ENCODE results near the gene KRTAP20-3.

The KRTAP20-3 gene

DNA sequence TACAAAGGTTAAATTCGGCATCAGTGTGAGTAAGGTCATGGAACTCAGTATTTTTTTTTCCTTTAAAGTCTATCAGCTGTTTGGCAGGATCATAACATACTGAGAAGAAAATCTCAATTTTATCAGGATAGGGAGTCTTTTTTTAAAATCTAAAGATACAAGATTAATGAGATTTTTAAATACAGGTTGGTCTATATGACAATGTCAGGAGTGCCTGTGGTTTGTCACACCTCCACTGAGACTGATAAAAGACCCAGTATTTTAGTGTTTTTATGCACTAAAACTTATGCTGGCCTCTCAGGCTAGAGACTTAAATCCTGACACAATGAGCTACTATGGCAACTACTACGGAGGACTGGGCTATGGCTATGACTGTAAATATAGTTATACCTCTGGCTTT is at the start of gene KRTAP20-3:
Gene KRTAP20-3, plus strand, starts transcription at position 301 of the 400 bp plus-strand sequence.
- no peak for DNase-seq (ENCODE audit: low spot score)

DNA sequence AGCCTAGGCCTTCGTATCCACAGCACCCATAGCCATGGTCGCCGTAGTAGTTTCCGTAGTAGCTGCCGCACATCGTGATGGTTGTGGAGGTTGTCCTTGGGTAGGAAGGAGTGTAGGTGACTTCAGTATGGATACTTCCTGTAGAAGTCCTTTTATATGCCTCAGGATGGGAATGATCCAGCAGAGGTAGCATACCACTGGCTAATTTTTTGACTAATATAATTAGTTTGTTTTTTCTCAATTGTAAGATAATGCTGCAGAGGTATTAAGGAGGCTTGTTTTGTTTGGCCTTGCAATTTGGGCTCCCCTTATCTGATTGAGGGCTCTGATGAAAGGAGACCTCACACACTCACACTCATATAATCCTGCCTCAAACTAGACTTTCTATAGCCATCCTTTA is 43.9 kb upstream of the KRTAP20-3 start, which contains the start of gene KRTAP6-2:
Gene KRTAP6-2, minus strand, starts transcription at position 101 of the 400 bp plus-strand sequence. Its CDS starts 28 bp downstream, at position 73.
- DNase-seq (ENCODE audit: low spot score): no peak

DNA sequence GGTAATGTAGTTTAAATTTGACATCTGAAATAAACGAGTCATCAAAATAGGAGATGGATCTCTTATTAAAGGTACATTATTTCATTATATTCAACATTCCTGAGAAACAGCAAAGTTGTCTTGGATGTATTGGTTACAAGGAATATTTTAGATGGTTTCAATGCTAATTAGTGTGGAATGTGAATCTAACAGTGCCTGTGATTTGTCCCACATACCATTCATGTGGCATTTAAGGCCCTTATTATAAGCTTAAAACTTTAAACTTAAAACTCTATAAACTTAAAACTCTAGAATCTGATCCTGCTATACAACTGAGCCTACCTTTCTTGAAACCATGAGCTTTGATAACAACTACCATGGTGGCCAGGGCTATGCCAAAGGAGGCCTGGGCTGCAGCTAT is 41.9 kb upstream of the KRTAP20-3 start, which contains the start of gene KRTAP22-1:
Gene KRTAP22-1, plus strand, starts transcription at position 301 of the 400 bp plus-strand sequence.
- DNase-seq (ENCODE audit: low spot score): no peak

DNA sequence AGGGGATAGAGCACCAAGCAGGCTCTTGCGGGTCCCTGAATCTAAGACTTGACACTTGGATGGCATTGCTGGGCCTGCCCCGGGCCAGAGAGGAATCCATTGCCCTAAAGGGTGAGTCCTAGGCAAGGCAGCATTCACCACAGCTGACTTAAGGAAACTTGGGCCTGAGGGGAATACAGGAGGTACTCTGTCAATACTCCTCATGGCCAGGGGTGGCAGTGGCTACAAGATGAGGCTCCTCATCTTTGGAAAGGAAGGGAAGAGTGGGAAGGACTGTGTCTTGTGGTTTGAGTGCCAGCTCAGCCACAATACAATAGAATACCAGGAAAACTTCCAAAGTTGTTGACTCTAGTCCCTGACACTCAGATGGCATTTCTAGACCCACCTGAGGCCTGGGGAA is 36.7 kb upstream of the KRTAP20-3 start:
- DNase-seq (ENCODE audit: low spot score): no peak

DNA sequence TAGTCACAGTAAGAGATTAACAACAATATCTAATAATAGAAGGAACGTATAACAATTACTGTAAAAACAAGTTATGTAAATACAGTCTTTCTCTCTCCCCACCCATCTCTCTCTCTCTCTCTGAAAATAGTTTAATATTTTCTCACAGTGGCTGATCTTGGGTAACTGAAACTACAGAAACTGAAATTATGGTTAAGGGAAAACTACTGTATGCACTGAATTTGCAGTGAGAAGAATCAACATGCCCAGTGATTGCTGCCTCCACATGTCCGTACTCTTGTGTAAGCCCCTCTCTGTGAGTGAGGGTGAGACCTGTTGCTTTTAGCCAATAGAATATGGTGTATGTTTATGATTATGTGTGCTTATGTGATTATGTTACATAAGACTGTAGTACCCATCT is 30.5 kb upstream of the KRTAP20-3 start:
- no peak for DNase-seq (ENCODE audit: low spot score)

DNA sequence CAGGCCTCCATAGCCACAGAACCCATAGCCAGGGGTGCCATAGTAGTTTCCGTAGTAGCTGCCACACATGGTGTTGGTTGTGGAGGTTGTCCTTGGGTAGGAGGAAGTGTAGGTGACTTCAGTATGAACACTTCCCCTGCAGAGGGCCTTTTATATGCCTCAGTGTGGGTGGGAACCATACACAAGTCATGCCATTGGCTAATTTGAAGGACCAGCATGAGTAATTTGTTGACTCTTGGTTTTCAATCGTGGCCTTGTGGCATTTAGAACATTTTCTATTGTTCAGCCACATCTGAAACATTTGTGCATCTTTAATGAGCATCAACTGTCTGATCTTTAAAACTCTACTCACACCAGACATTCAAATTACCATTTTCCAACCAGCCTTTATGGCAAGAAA is 28.8 kb upstream of the KRTAP20-3 start, which contains the start of gene KRTAP6-1:
Gene KRTAP6-1, minus strand, starts transcription at position 95 of the 400 bp plus-strand sequence. Its CDS starts 26 bp downstream, at position 69.
- DNase-seq (ENCODE audit: low spot score): no peak

GRCh38 chr21:30615199-30615598 is 27.5 kb upstream of the KRTAP20-3 start:
- DNase-seq (ENCODE audit: low spot score): no peak

GRCh38 chr21:30616125-30616524 is 26.5 kb upstream of the KRTAP20-3 start, which contains the start of gene KRTAP20-1:
KRTAP20-1 (plus strand) TSS chr21:30616425; CDS start chr21:30616455, 30 bp downstream.
- DNase-seq (ENCODE audit: low spot score): no peak

DNA sequence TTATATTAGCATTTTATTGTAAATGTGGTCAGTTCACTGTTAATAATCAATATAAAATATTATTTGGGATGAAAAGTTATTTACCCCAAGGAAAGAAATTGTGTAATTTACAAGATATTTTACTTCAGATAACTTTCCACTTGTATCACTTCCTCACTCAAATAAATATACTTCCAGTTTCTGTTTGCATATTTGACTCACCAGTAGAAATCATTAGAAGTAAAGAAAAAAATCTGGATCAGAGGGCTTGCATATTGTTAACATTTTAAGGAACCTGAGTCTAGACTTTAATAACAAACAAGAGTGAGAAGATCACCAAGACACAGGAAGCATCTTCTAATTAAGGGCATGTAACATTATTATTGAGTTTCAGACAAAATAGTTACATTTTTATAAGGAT is 22.6 kb upstream of the KRTAP20-3 start:
- no peak for DNase-seq (ENCODE audit: low spot score)

- no peak for DNase-seq (ENCODE audit: low spot score)
Measured at GRCh38 chr21:30620522-30620921, 22.1 kb upstream of the KRTAP20-3 start, which contains the start of gene KRTAP20-4. KRTAP20-4 (plus strand) TSS chr21:30620627.

- no peak for DNase-seq (ENCODE audit: low spot score)
Measured at GRCh38 chr21:30623362-30623761, 19.3 kb upstream of the KRTAP20-3 start.

- DNase-seq (ENCODE audit: low spot score): no peak
Measured at GRCh38 chr21:30625449-30626165, 17.1 kb upstream of the KRTAP20-3 start.

DNA sequence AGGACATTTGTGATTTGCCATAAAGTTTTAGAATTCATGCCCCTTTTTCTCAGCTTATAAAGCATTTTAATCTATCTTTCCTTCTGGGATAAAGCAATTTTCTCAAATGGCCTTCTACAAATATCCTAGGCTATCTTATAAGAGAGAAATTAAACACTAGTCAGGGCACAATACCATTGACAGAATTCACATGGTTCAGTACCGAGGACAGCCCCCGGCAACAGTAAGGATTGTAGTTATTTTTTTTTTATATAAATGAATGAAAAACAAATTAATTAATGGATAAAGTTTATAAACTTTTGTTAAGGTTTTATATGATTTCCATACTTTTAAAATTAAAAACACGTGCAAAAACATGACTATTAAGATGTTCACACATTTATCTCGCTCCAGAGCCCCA is 14.6 kb upstream of the KRTAP20-3 start:
- DNase-seq (ENCODE audit: low spot score): no peak

DNA sequence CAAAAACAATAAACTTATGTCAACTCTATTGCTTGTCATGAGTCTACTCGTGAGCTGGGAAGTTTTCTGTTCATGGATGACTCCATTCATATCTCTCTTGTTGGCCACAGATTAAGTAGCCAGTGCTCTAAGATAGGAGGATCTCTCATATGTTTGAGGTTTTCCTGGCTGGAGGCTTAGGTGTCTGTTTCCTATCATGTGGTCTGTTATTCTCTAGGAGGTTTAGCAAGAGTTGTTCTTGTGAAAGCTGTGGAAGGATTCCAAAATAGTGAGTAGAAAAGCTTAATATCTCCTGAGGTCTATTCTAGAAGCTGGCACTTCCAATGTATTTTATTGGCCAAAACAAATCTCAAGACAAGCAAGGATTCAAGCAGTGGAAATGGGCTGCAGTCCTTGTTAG is 13.5 kb upstream of the KRTAP20-3 start:
- DNase-seq (ENCODE audit: low spot score): no peak

DNA sequence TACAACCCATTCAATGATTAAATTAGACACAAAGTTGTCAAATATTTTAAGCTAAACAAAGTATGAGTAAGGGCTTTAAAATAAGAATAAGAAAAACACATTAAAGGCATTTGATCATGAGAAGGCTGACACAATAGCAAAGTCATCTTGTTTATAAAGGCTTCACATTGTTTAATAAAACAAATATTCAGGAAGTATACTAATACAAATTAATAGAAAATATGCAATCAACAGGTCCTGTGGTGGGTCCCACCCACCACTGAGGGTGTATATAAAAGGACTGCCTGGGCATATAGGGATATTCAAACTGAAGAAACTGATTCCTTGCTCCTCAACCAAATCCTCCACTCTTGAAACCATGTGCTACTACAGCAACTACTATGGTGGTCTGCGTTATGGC is 7.8 kb upstream of the KRTAP20-3 start, which contains the start of gene KRTAP20-2:
Gene KRTAP20-2, plus strand, starts transcription at position 301 of the 400 bp plus-strand sequence. Its CDS starts 58 bp downstream, at position 359.
- no peak for DNase-seq (ENCODE audit: low spot score)

GRCh38 chr21:30638686-30639085 is 4.0 kb upstream of the KRTAP20-3 start:
- DNase-seq (ENCODE audit: low spot score): no peak

- DNase-seq (ENCODE audit: low spot score): no peak
Measured at GRCh38 chr21:30646904-30647414, 4.3 kb downstream of the KRTAP20-3 start.

DNA sequence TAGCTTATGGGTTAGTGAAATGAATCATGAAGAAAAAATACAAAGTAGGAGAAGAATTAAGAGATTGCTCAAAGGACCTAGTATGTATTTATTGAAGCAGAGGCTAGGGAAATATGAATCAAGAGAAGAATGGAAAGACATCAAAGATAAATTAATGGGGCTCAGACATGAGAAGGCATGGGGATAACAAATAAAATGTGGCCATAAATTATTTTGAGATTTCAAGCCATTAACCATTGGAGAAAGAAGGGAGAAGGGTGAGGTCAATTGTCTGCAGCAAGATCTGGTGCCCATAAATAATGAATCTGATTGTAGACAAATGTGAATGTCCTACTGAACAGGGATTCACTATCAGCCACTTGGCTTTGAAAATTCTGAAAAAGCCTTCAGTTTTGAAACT is 10.2 kb downstream of the KRTAP20-3 start:
- no peak for DNase-seq (ENCODE audit: low spot score)

- DNase-seq (ENCODE audit: low spot score): no peak
Measured at GRCh38 chr21:30668776-30669175, 26.1 kb downstream of the KRTAP20-3 start.

DNA sequence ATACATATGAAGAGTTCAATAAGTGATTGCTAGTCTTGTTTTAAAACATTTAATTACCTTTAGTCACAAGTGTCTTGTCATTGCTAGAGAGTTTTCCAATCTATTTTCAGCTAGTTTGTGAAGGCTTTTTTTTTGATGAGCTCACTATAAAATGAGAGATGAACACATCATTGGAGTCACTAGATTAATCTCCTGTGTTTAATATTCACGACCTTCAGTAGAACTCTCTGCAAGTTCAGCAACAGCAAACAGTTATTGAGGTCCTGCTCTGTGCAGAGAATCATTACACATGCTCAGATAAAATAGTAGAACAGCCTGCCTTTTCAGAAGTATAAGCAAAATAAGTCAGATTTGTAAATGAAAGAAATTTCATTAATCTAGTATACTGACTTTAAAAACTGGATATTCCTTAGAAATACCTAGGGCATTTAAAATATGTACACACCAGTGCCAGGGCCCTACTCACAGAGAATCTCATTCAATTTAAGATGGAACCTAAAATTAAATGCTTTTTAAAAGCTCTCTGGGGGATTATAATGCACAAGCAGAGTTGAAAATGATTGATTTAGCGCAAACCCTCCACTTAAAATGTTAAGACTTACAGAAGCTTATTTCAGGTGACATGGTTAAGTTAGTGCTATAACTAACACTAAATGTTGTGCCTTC is 30.5 kb downstream of the KRTAP20-3 start:
- DNase-seq (ENCODE audit: low spot score): no peak

GRCh38 chr21:30674312-30674711 is 31.6 kb downstream of the KRTAP20-3 start:
- no peak for DNase-seq (ENCODE audit: low spot score)

DNA sequence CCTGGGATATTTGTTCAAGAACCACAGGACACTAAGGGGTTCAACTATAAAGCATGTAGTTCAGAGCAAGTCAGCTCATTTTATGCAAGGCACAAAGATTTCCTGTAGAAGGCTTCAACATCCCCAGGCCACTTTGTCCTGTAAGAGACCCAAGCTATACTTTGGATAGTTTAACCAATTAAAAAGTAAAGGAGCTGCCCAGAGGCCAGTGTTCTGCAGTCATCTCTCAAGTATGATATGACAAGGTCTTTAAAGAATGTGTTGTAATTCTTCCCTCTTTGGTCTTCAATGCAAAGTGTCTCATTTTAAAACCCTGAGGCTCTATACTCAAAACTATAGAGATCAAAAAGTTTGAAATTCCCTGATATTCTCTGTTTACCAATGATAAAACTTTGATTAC is 34.1 kb downstream of the KRTAP20-3 start:
- DNase-seq (ENCODE audit: low spot score): no peak

- DNase-seq (ENCODE audit: low spot score): no peak
Measured at GRCh38 chr21:30680586-30680985, 37.9 kb downstream of the KRTAP20-3 start.
